ENCODE data around the gene NAT10.

The NAT10 gene

GRCh38 chr11:34105957-34106504 is 602 bp downstream of the NAT10 start:
- no peak for DNase-seq (ENCODE audit: low spot score)

- no peak for DNase-seq (ENCODE audit: low spot score)
These were observed 6.4 kb downstream of the NAT10 start for GRCh38 chr11:34111722-34112270.

- DNase-seq (ENCODE audit: low spot score) = no peak
These were observed 8.6 kb downstream of the NAT10 start for GRCh38 chr11:34114014-34114413.

GRCh38 chr11:34114471-34114870 is 9.0 kb downstream of the NAT10 start:
- no peak for DNase-seq (ENCODE audit: low spot score)

- DNase-seq (ENCODE audit: low spot score) = no peak
These were observed 15.2 kb downstream of the NAT10 start for GRCh38 chr11:34120651-34121050.

- DNase-seq (ENCODE audit: low spot score) = no peak
These were observed 19.6 kb downstream of the NAT10 start for GRCh38 chr11:34124885-34125668.

GRCh38 chr11:34126959-34127848 is 21.8 kb downstream of the NAT10 start:
- DNase-seq (ENCODE audit: low spot score) = peak; percentile 9

GRCh38 chr11:34128824-34129223 is 23.4 kb downstream of the NAT10 start:
- DNase-seq (ENCODE audit: low spot score) = no peak

- no peak for DNase-seq (ENCODE audit: low spot score)
These were observed 27.0 kb downstream of the NAT10 start for GRCh38 chr11:34132261-34132965.

- DNase-seq (ENCODE audit: low spot score) = no peak
These were observed 29.3 kb downstream of the NAT10 start for GRCh38 chr11:34134765-34135164.

GRCh38 chr11:34135439-34135838 is 30.0 kb downstream of the NAT10 start:
- no peak for DNase-seq (ENCODE audit: low spot score)

GRCh38 chr11:34136420-34136819 is 31.0 kb downstream of the NAT10 start:
- no peak for DNase-seq (ENCODE audit: low spot score)

- DNase-seq (ENCODE audit: low spot score) = no peak
These were observed 33.9 kb downstream of the NAT10 start for GRCh38 chr11:34139346-34139745.

- DNase-seq (ENCODE audit: low spot score) = no peak
These were observed 34.7 kb downstream of the NAT10 start for GRCh38 chr11:34140149-34140548.

GRCh38 chr11:34143048-34143447 is 37.6 kb downstream of the NAT10 start:
- no peak for DNase-seq (ENCODE audit: low spot score)

GRCh38 chr11:34145073-34145472 is 39.6 kb downstream of the NAT10 start:
- no peak for DNase-seq (ENCODE audit: low spot score)

GRCh38 chr11:34145847-34146381 is 40.5 kb downstream of the NAT10 start:
- no peak for DNase-seq (ENCODE audit: low spot score)

- DNase-seq (ENCODE audit: low spot score) = no peak
These were observed 41.0 kb downstream of the NAT10 start for GRCh38 chr11:34146411-34146810.

- no peak for DNase-seq (ENCODE audit: low spot score)
These were observed 41.4 kb downstream of the NAT10 start for GRCh38 chr11:34146866-34147265.

GRCh38 chr11:34147581-34147980 is 42.2 kb downstream of the NAT10 start:
- DNase-seq (ENCODE audit: low spot score) = no peak

GRCh38 chr11:34148504-34149165 is 43.2 kb downstream of the NAT10 start:
- no peak for DNase-seq (ENCODE audit: low spot score)

Measured in kidney tubule cell (primary cell).